Umbilical cord (tissue), 2 donors: ENCODE data around the gene FOLR1. TPM values are rescaled to one million over a fixed set of nuclear protein-coding genes. Genes with fewer than 3 reads are reported as not detected.
"Not testable (repeated sequence)": the region's sequence is repeated elsewhere in the genome, so short reads cannot be mapped to it uniquely, and the experiment has no call there.

ENCODE experiments used
- DNase-seq: peaks from one replicate; pipeline ENCODE4 v3.0.0-alpha.2; 2015; ENCODE audit warnings: low spot score
- total RNA-seq: library from RNA; depleted of rRNA; stranded (reverse); fragments of >200 nt; gene quantifications from one replicate; pipeline ENCODE4 v1.2.3, GENCODE V29; 2014; ENCODE audit warnings: low replicate concordance; ENCODE audit not compliant: insufficient read depth

The FOLR1 gene
- total RNA-seq: 5.1 TPM

DNA sequence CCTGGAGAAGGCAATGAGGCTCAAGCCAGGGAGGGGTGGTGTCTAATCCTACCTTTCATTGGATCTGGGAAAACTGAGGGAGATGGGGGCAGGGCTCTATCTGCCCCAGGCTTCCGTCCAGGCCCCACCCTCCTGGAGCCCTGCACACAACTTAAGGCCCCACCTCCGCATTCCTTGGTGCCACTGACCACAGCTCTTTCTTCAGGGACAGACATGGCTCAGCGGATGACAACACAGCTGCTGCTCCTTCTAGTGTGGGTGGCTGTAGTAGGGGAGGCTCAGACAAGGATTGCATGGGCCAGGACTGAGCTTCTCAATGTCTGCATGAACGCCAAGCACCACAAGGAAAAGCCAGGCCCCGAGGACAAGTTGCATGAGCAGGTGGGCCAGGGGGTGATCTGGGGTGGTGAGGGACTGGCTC is at the start of gene FOLR1:
Gene FOLR1 (plus strand): TSS at position 180 of the 421 bp plus-strand sequence. CDS start 34 bp downstream, at position 214.
- no peak for DNase-seq

DNA sequence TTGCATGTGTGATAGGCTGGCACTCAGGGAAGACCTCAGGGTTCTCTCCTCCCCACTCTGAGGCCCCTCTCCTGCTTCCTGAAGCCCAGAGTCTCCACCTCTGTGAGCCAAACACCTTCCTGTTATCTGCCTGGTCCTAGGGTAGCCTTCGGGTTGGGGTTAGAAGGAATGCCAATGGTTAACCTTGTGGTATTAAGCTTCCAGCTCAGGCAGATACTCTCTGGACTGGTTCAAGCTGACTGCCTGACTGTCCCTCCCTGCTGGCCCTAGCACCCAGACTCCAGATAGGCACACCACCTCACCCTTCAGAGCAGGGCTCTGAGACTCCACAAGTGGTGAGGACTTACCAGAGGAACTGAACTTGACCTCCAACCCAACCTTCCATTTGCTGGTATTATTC is 49.4 kb upstream of the FOLR1 start:
- not testable (repeated sequence) for DNase-seq

GRCh38 chr11:72144807-72145565 is 47.0 kb upstream of the FOLR1 start:
- DNase-seq: peak; percentile 25

DNA sequence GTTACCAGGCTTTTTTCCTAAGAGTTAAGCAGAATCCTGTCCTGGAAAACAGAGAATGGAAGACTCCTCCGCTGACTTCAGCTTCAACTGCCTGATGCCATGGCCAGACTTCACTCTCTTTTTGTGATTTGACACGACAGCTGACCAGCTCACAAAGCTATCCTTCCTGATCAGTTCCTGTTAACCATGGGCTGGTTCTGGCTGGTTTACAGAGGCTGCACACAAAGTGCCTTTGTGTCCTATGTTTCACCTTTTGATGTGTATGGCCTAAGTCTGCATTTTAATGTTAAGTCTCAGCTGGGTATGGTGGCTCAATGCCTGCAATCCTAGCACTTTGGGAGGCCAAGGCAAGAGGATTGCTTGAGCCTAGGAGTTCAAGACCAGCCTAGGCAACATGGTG is 45.3 kb upstream of the FOLR1 start:
- DNase-seq: no peak

- no peak for DNase-seq
Measured at GRCh38 chr11:72150882-72151281, 41.1 kb upstream of the FOLR1 start.

DNA sequence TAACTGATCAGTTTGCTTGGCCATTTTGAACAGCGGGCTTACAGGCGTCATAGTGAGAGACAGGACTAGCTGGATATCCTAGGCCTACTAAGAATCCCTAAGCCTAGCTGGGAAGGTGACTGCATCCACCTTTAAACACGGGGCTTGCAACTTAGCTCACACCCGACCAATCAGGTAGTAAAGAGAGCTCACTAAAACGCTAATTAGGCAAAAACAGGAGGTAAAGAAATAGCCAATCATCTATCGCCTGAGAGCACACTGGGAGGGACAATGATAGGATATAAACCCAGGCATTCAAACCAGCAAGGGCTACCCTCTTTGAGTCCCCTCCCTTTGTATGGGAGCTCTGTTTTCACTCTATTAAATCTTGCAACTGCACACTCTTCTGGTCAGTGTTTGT is 38.1 kb upstream of the FOLR1 start:
- not testable (repeated sequence) for DNase-seq

- DNase-seq: no peak
Measured at GRCh38 chr11:72154816-72155215, 37.1 kb upstream of the FOLR1 start.

GRCh38 chr11:72155751-72156150 is 36.2 kb upstream of the FOLR1 start:
- no peak for DNase-seq

- no peak for DNase-seq
Measured at GRCh38 chr11:72157131-72157530, 34.8 kb upstream of the FOLR1 start.

- DNase-seq: no peak
Measured at GRCh38 chr11:72160319-72160718, 31.6 kb upstream of the FOLR1 start.

GRCh38 chr11:72162891-72163492 is 28.9 kb upstream of the FOLR1 start:
- no peak for DNase-seq

DNA sequence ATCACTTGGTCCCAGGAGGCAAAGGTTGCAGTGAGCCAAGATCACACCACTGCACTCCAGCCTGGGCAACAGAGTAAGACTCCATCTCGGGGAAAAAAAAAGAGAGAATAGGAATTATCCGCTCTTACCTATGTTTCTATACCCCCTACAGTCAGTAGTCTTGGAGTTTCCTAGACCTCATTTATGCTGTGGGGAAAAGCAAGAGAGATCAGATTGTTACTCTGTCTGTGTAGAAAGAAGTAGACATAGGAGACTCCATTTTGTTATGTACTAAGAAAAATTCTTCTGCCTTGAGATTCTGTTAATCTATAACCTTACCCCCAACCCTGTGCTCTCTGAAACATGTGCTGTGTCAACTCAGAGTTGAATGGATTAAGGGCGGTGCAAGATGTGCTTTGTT is 27.8 kb upstream of the FOLR1 start:
- DNase-seq: not testable (repeated sequence)

DNA sequence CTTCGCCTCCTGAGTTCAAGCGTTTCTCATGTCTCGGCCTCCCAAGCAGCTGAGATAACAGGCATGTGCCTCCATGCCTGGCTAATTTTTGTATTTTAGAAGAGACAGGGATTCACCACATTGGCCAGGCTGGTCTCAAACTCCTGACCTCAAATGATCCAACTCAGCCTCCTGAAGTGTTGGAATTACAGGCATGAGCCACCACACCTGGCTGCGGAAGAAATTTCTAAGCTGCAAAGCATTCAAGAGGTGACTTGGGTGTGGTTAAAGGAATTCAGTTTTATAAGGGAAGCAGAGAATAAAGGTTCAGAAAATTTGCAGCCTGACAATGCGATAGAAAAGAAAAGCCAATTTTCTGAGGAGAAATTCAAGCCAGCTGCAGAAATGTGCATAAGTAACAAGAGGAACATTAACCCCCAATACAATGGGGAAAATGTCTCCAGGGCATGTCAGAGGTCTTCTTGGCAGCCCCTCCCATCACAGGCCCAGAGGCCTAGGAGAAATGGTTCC is 22.8 kb upstream of the FOLR1 start:
- not testable (repeated sequence) for DNase-seq

DNA sequence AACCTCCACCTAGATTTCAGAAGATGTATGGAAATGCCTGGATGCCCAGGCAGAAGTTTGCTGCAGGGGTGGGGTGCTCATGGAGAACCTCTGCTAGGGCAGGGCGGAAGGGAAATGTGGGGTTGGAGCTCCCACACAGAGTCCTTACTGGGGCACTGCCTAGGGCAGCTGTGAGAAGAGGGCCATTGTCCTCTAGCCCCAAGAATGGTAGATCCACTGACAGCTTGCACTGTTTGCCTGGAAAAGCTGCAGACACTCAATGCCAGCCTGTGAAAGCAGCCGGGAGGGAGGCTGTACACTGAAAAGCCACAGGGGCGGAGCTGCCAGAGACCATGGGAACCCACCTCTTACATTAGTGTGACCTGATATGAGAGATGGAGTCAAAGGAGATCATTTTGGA is 22.2 kb upstream of the FOLR1 start:
- not testable (repeated sequence) for DNase-seq

DNA sequence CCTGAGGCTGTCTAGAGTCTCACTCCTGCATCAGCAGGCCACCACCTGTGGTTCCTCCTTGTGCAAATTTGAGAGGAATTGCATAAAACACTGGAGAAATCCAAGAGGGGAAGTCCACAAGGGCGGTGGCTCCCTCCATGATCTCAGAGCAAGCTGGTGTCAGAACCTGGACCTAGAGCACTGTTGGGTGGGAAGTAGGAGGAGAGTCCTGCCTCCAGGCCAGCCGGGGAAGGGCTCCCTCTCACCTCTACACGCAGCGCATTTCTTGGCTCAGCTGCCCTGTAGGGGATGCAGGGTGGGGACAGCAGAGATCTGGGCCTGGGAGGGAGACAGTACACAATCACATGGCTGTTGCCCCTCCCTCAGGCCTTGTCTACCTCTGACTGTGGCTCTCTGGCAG is 19.9 kb upstream of the FOLR1 start:
- DNase-seq: not testable (repeated sequence)

GRCh38 chr11:72173291-72173690 is 18.6 kb upstream of the FOLR1 start:
- DNase-seq: no peak

GRCh38 chr11:72174302-72175070 is 17.5 kb upstream of the FOLR1 start:
- DNase-seq: no peak

DNA sequence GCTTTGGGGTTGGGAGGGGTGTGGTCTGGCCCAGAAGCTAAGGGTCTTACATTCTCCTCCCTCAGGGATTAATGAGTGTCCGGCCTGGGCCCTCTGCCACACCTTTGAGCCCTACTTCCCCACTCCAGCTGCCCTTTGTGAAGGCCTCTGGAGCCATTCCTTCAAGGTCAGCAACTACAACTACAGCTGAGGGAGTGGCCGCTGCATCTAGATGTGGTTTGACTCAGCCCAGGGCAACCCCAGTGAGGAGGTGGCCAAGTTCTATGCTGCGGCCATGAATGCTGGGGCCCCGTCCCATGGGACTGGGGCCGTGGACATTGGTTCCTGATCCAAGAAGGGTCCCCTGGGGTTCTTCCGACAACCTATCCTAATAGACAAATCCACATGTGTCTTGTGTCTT is 14.3 kb upstream of the FOLR1 start:
- no peak for DNase-seq

GRCh38 chr11:72179049-72179803 is 12.7 kb upstream of the FOLR1 start:
- no peak for DNase-seq

GRCh38 chr11:72179804-72180396 is 12.0 kb upstream of the FOLR1 start:
- no peak for DNase-seq
